GM12873 (cell line): ENCODE measurements around the gene MRNIP.

Experiments used
- TF ChIP-seq, protein P1 (sequence below): IDR thresholded peaks from 2 replicates; pipeline ENCODE4 v1.5.1; 2012; ENCODE audit warnings: low read depth, mild to moderate bottlenecking, moderate library complexity, low read length, control low read depth; ENCODE audit not compliant: insufficient read depth; ENCODE audit errors: missing control alignments

MRNIP gene, protein sequence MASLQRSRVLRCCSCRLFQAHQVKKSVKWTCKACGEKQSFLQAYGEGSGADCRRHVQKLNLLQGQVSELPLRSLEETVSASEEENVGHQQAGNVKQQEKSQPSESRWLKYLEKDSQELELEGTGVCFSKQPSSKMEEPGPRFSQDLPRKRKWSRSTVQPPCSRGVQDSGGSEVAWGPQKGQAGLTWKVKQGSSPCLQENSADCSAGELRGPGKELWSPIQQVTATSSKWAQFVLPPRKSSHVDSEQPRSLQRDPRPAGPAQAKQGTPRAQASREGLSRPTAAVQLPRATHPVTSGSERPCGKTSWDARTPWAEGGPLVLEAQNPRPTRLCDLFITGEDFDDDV

DNA sequence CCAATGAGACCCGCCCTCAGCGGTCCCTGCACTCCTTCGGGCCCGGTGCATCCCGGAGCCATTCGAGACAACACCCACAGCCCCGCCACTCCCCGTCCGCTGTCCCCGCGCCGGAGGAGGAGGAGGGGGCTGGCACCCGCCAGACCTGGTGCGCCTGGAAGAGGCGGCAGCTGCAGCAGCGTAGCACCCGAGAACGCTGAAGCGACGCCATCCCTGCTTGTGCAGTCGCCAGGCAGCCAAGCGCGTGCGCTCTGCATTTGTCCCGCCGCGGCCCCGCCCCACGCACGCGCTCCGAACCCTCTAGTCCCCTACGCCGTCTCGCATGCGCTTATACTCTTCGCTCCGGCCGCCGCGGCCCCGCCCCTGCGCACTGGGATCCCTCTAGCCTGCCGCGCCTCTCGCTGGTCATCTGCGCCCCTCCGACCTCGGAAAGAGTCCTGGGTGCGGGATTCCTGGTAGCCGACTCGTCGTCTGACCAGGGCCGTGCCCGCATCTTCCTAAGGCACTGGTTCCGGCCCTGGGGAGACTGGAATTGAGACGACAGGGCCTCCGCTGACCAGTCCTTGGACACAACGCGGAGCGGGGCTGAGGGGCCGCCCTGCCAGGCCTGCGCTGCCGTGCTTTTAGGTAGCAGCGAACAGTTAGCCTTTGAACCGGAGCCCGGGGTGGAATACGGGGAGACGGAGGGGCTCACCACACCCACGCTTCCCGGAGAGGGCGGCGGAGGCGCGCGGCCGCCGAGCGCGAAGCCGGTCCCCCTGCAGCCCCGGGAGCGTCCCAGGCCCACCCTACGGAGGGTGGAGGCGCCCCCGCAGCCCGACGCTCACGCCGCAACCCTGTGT lies at the start of gene MRNIP:
Gene MRNIP (minus strand): TSS at position 232 of the 842 bp plus-strand sequence. CDS start 21 bp downstream, at position 211.
- TF ChIP-seq, protein P1, sequence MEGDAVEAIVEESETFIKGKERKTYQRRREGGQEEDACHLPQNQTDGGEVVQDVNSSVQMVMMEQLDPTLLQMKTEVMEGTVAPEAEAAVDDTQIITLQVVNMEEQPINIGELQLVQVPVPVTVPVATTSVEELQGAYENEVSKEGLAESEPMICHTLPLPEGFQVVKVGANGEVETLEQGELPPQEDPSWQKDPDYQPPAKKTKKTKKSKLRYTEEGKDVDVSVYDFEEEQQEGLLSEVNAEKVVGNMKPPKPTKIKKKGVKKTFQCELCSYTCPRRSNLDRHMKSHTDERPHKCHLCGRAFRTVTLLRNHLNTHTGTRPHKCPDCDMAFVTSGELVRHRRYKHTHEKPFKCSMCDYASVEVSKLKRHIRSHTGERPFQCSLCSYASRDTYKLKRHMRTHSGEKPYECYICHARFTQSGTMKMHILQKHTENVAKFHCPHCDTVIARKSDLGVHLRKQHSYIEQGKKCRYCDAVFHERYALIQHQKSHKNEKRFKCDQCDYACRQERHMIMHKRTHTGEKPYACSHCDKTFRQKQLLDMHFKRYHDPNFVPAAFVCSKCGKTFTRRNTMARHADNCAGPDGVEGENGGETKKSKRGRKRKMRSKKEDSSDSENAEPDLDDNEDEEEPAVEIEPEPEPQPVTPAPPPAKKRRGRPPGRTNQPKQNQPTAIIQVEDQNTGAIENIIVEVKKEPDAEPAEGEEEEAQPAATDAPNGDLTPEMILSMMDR, result no peak

DNA sequence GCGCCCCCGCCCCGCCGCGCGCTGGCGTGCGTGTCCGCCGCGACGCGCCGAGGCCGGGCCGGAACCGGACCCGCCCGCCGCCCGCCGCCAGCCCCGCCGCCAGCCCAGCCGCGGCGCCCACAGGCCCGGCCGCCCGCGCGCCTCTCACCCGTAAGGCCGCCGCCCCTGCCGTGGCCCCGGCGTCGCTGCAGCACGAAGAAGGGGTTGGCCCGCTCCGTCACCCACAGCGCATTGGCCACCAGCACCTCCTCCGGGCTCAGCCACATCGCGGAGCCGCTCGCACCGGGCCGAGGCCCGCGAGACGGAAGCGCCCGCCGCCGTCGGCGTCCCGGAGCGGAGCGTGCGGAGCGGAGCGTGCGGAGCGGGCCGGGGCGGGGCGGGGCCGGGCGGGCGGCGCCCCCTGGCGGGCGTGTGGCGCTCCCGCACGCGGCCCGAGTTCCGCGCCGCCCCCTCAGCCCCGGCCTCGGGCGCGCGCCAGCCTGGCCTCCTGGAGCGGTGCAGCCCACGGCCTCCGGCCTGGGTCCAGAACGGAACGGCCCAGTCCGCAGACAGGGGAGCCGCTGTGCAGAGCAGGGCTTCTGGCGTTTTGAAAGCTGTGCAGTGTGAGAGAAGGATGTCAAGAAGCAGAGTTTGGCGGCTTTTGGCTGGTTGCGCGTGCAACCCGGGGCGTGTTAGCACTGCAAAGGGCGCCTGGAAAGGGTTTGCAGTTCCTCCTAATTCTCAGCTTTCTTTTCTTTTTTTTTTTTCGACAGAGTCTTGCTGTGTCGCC lies 49.1 kb upstream of the MRNIP start, which contains the start of gene TBC1D9B:
Gene TBC1D9B (minus strand): TSS at position 342 of the 769 bp plus-strand sequence. CDS start 76 bp downstream, at position 266.
- TF ChIP-seq, protein P1, result peak; percentile 43

DNA sequence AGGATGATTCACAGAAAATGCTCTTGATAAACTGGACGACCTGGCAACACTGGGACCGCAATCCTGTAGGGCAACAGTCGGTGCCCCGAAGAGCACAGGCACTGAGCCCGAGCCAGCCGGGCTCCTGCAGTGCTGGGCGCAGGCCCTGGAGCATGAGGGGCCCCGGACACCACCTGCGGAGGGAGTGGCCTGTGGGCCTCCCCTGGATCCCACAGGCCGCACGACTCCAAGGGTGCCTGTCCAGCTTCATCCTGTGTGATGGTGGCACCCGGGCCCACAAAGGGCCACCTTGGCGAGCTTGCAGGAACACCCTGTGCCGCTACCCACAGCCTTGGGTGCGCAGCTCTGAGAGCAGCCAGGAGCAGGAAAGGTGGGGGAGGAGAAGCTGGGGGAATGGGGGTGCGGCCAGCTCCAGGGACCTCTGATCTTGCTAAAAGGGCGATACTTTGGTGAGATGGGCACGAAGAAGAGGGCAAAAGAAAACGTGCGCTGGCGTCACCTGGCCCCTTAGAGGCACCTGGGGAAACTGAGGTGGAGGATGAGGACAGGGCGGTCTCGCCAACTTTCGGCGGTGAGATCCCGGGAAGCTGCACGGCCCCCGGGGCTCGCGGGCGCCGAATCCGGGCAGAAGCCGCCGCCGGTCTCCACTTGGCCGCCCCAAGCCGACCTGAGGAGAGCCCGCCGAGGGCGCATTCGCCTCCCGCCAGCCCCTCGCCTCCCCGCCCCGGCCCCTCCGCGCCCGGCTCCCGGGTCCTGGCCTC lies 48.4 kb upstream of the MRNIP start:
- TF ChIP-seq, protein P1, result no peak

DNA sequence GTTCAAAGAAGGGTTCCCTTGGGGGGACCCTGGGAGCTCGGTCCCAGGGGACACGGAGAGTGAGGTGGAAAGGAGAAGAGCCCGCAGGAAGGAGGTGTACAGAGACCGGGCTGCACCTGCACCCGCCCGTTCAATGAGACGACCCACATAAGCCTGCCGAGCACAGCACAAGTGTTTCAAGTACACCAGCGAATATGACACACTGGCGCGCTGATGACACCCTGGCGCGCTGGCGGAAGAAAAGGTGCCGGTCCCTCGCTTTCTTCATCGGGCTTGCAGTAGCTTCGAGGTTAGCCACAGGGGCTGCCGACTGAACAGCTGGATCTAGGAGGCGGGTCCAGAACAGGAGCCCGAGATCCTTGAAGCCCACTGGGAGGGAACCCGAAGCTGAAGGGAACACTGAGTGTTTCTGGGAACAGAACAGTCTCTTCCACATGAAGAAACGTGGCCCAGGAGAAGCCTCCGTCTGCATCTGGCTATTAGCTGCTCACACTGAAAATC lies 47.7 kb upstream of the MRNIP start:
- TF ChIP-seq, protein P1, result no peak

DNA sequence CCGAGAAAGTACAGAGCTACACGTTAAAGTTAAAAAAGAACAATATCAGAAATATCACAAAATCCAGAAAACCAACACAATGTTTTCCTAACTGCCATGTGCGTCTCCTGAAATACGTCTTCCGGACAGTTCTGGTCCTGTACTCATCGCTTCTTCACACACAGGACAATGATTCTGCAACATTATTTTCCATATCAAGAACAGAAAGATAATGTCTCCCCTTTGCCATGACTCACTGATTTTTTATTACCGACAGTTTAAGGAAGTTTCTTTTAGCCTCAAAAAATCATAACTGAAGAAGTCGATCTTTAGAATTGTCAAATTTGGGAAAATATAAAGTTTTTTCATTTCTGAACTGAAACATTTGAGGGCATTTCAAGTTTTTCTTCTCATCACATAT lies 46.5 kb upstream of the MRNIP start:
- TF ChIP-seq, protein P1, result no peak

DNA sequence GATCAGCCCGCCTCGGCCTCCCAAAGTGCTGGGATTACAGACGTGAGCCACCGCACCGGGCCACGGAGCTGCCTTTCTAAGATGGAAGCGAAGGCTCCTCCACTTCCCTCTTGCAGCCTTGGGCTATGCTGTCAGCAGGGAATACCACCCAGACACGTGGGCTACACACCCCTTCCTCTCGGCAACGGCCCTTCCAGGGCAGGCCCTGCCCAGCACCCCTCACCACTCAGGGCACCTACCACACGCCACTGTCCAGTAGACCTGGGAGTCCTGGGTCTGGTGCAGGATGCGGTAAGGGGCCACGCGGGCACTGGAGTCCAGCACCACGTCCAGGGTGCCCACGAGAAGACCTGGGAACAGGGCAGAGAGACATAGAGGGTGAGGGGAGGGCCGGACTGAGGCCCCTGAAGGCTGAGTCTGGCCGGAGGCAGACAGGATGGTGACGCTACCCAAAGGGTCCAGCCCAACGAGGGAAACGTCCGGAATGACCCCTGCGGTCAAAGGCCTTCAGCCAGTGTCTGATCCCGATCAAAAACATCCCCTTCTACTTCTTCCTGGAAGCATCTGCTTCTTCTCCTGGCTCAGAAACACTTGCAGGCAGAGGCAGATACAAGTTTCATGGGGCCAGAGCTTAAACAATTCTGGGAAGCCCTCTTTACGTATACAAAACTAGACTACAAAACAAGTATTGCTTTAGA lies 46.0 kb upstream of the MRNIP start:
- TF ChIP-seq, protein P1, result no peak
